B cell (primary cell): Measurements from ENCODE around the gene ELOVL1. TPM values are rescaled to one million over a fixed set of nuclear protein-coding genes. Genes with fewer than 3 reads are reported as not detected.

Experiments
- ATAC-seq: fragments of 200-7000 bp; cut with Tn5 transposase; one replicate; pipeline ENCODE4 v1.10.0; 2021; ENCODE audit warnings: low read depth, mild to moderate bottlenecking, moderate number of reproducible peaks, moderate library complexity
- CTCF ChIA-PET: fragments of 350-600 bp; sonication (Branson Sonifier 250); formaldehyde crosslinking; loops from one replicate; lab custom pipeline; 2021; ENCODE audit warnings: antibody characterized with exemption, inconsistent platforms; lab: Charles Lee
- POLR2A ChIA-PET: fragments of 350-600 bp; sonication (Branson Sonifier 250); formaldehyde crosslinking; loops from one replicate; lab custom pipeline; 2021; ENCODE audit warnings: antibody characterized with exemption; lab: Charles Lee
- DNase-seq: peaks from one replicate; pipeline ENCODE4 v3.0.0; 2013
- H2AFZ ChIP-seq: 2 replicates; pipeline ENCODE4 v1.6.1; 2012; ENCODE audit warnings: mild to moderate bottlenecking, low read depth, low read length; ENCODE audit not compliant: insufficient read depth, poor library complexity, severe bottlenecking
- H3K27ac ChIP-seq, 2 donors: 1 replicate in 1 of 2; 2 replicates in 1 of 2; pipeline ENCODE4 v1.5.1; 2012 to 2013; ENCODE audit warnings: low read length in 2 of 2, mild to moderate bottlenecking in 2 of 2, moderate library complexity in 1 of 2
- H3K27me3 ChIP-seq, 4 experiments: fragments of 200-600 bp in 1 of 4; sonication (generic) in 1 of 4; replicated peaks in 1 of 4; 1 replicate in 2 of 4; 2 replicates in 2 of 4; pipeline versions ENCODE4 v1.6.1 to v1.7.0; 2013 to 2016; ENCODE audit warnings: low read length in 3 of 4, mild to moderate bottlenecking in 2 of 4, mixed read lengths in 1 of 4, moderate library complexity in 1 of 4; ENCODE audit not compliant: insufficient read depth in 4 of 4, control insufficient read depth in 3 of 4; ENCODE audit errors: control extremely low read depth in 1 of 4
- H3K36me3 ChIP-seq, 2 experiments: replicated peaks in 1 of 2; 1 replicate in 1 of 2; 2 replicates in 1 of 2; pipeline versions ENCODE4 v1.6.1 to v1.7.1; 2013; ENCODE audit warnings: low read length in 1 of 2; ENCODE audit not compliant: insufficient read depth in 2 of 2, control insufficient read depth in 1 of 2; ENCODE audit errors: control extremely low read depth in 1 of 2, extremely low read depth in 1 of 2
- H3K4me1 ChIP-seq, 2 donors: fragments of 200-600 bp in 1 of 2; sonication (generic) in 1 of 2; 1 replicate in 1 of 2; 2 replicates in 1 of 2; pipeline versions ENCODE4 v1.5.1 to v1.6.1; 2013 to 2017; ENCODE audit warnings: low read length in 2 of 2; ENCODE audit not compliant: control insufficient read depth in 2 of 2, insufficient read depth in 2 of 2
- H3K4me2 ChIP-seq: replicated peaks from 2 replicates; pipeline ENCODE3; 2012; ENCODE audit warnings: mild to moderate bottlenecking, low read depth, low read length; ENCODE audit not compliant: poor library complexity, severe bottlenecking
- H3K4me3 ChIP-seq, 5 experiments: fragments of 200-600 bp in 1 of 5; sonication (generic) in 1 of 5; 1 replicate in 3 of 5; 2 replicates in 2 of 5; pipeline versions ENCODE4 v1.5.1 to v1.7.0; 2011 to 2016; ENCODE audit warnings: low read length in 4 of 5, mild to moderate bottlenecking in 4 of 5, low read depth in 2 of 5, control low read depth in 1 of 5, moderate library complexity in 1 of 5; ENCODE audit not compliant: insufficient read depth in 1 of 5; ENCODE audit errors: control extremely low read depth in 1 of 5, extremely low read depth in 1 of 5
- H3K79me2 ChIP-seq: fragments of 200-600 bp; sonication (generic); one replicate; pipeline ENCODE4 v1.6.0; 2016; ENCODE audit warnings: low read length; ENCODE audit not compliant: control insufficient read depth, insufficient read depth
- H3K9ac ChIP-seq: fragments of 200-600 bp; sonication (generic); 2 replicates; pipeline ENCODE4 v1.6.1; 2017; ENCODE audit warnings: mild to moderate bottlenecking, low read length, moderate library complexity
- H3K9me3 ChIP-seq, 3 donors: one replicate each; pipeline versions ENCODE4 v1.6.1 to v1.7.1; 2013; ENCODE audit warnings: low read length in 2 of 3; ENCODE audit not compliant: control insufficient read depth in 2 of 3, insufficient read depth in 1 of 3; ENCODE audit errors: control extremely low read depth in 1 of 3
- H4K20me1 ChIP-seq: 2 replicates; pipeline ENCODE4 v1.6.0; 2012; ENCODE audit warnings: mild to moderate bottlenecking, low read length; ENCODE audit not compliant: insufficient read depth, control insufficient read depth, poor library complexity, severe bottlenecking
- H3K27ac Mint-ChIP-seq: one replicate; pipeline ENCODE4 v1.8.0; 2021; ENCODE audit warnings: mixed read lengths
- H3K27me3 Mint-ChIP-seq: one replicate; pipeline ENCODE4 v1.8.0; 2021; ENCODE audit warnings: mixed read lengths
- H3K4me1 Mint-ChIP-seq: one replicate; pipeline ENCODE4 v1.8.0; 2021; ENCODE audit warnings: mixed read lengths
- H3K4me3 Mint-ChIP-seq: one replicate; pipeline ENCODE4 v1.8.0; 2021; ENCODE audit warnings: mixed read lengths
- H3K9me3 Mint-ChIP-seq: one replicate; pipeline ENCODE4 v1.8.0; 2022; ENCODE audit warnings: mixed read lengths; ENCODE audit not compliant: insufficient read depth
- CTCF ChIP-seq: fragments of 200-600 bp; IDR thresholded peaks from one replicate; pipeline ENCODE4 v1.8.0; 2022; ENCODE audit warnings: antibody characterized with exemption, mild to moderate bottlenecking
- EZH2 ChIP-seq: IDR thresholded peaks from 2 replicates; pipeline ENCODE4 v1.6.1; 2012; ENCODE audit warnings: borderline replicate concordance, low read depth, mild to moderate bottlenecking, moderate library complexity, low read length; ENCODE audit not compliant: insufficient read depth, poor library complexity, severe bottlenecking
- whole genome bisulfite sequencing: methylation state at CpG from one replicate; pipeline ENCODE4 v1.1.5; 2013; ENCODE audit warnings: missing lambda C conversion rate; ENCODE audit not compliant: insufficient coverage; 5-methylcytosine and 5-hydroxymethylcytosine counted together
- intact Hi-C: fragments of 100-400 bp; cut with micrococcal nuclease; formaldehyde crosslinking; loops from one replicate; pipeline ENCODE4 v1.10.0; 2022
- polyA plus RNA-seq: library from polyadenylated mRNA; depleted of rRNA; stranded (reverse); fragments of >200 nt; gene quantifications from 2 replicates; pipeline ENCODE4 v1.2.3, GENCODE V29; 2012
- total RNA-seq, 2 donors: library from RNA; stranded (reverse); fragments of 120-200 nt in 1 of 2; gene quantifications; 1 replicate in 1 of 2; 2 replicates in 1 of 2; pipeline versions ENCODE4 v1.2.3 to v1.2.4, GENCODE V29; 2013 to 2022

Gene ELOVL1
- total and polyA plus RNA-seq, 2 donors (not counting 1 experiment from before 2014, with no cell fraction given) = 65.4 to 78.8 TPM

- no peak overlapping the region for H2AFZ ChIP-seq
- no peak overlapping the region for H3K4me3 ChIP-seq
- H3K4me3 Mint-ChIP-seq = no peak overlapping the region
- no peak overlapping the region for H3K27ac Mint-ChIP-seq
- intact Hi-C loops = no loop called here
- DNase-seq (no peak), ATAC-seq (no peak)
- ChIA-PET POLR2A (interaction anchor here (0.6 kb wide), 1 partner anchor 10 kb away, joined by 4 read pairs; no protein-coding TSS in a partner anchor), CTCF (interaction anchor here (0.6 kb wide), 1 partner anchor 29 kb away, joined by 3 read pairs; no protein-coding TSS in a partner anchor)
- H3K27ac ChIP-seq = no peak overlapping the region
- H3K36me3 ChIP-seq = no peaks in the 10 kb centered on the region
- H3K9me3 ChIP-seq = no peaks in the 10 kb centered on the region
- H3K9me3 Mint-ChIP-seq = no peaks in the 10 kb centered on the region
- H3K9ac ChIP-seq = no peak overlapping the region
- no peaks in the 10 kb centered on the region for H3K27me3 ChIP-seq
- 25% methylated on average over 1 of the region's 3 CpGs for WGBS
- H3K4me1 ChIP-seq = peaks cover 6 to 8% of the 10 kb centered on the region in 2 donors
- H3K79me2 ChIP-seq = no peaks in the 10 kb centered on the region
- no peaks in the 10 kb centered on the region for H3K27me3 Mint-ChIP-seq
- peaks cover 15% of the 10 kb centered on the region for H3K4me1 Mint-ChIP-seq
- H3K4me2 ChIP-seq = no peak overlapping the region
- TF ChIP-seq EZH2 = no peak
- no peak for TF ChIP-seq CTCF
- H4K20me1 ChIP-seq = no peaks in the 10 kb centered on the region
Measured at GRCh38 chr1:43352881-43353280, 14.9 kb downstream of the ELOVL1 start.

GRCh38 chr1:43352351-43352705, 15.5 kb downstream of the ELOVL1 start:
- TF ChIP-seq CTCF (no peak), EZH2 (no peak)
- no peaks in the 10 kb centered on the region for H3K27me3 Mint-ChIP-seq
- Histone ChIP-seq H3K27ac (no peak overlapping the region), H3K9ac (no peak overlapping the region), H3K9me3 (no peaks in the 10 kb centered on the region), H3K36me3 (no peaks in the 10 kb centered on the region), H3K4me3 (no peak overlapping the region), H4K20me1 (no peaks in the 10 kb centered on the region), H2AFZ (no peak overlapping the region), H3K4me2 (no peak overlapping the region), H3K79me2 (no peaks in the 10 kb centered on the region), H3K27me3 (no peaks in the 10 kb centered on the region), H3K4me1 (peaks cover 4 to 5% of the 10 kb centered on the region in 2 donors)
- 100% methylated on average over 2 of the region's 2 CpGs for WGBS
- no peak for ATAC-seq
- ChIA-PET POLR2A (no interaction called here), CTCF (no interaction called here)
- intact Hi-C loops = no loop called here
- peaks cover 13% of the 10 kb centered on the region for H3K4me1 Mint-ChIP-seq
- no peak overlapping the region for H3K4me3 Mint-ChIP-seq
- H3K27ac Mint-ChIP-seq = no peak overlapping the region
- DNase-seq = no peak
- H3K9me3 Mint-ChIP-seq = no peaks in the 10 kb centered on the region
